ENCODE results near the gene CRYL1. TPM values are rescaled to one million over a fixed set of nuclear protein-coding genes. Genes with fewer than 3 reads are reported as not detected.

The CRYL1 gene
- total and polyA plus RNA-seq, 2 of the 8 experiments (the other 6 are each of a cell fraction or from before 2014, with no cell fraction given) = 1.9 to 6.4 TPM

DNA sequence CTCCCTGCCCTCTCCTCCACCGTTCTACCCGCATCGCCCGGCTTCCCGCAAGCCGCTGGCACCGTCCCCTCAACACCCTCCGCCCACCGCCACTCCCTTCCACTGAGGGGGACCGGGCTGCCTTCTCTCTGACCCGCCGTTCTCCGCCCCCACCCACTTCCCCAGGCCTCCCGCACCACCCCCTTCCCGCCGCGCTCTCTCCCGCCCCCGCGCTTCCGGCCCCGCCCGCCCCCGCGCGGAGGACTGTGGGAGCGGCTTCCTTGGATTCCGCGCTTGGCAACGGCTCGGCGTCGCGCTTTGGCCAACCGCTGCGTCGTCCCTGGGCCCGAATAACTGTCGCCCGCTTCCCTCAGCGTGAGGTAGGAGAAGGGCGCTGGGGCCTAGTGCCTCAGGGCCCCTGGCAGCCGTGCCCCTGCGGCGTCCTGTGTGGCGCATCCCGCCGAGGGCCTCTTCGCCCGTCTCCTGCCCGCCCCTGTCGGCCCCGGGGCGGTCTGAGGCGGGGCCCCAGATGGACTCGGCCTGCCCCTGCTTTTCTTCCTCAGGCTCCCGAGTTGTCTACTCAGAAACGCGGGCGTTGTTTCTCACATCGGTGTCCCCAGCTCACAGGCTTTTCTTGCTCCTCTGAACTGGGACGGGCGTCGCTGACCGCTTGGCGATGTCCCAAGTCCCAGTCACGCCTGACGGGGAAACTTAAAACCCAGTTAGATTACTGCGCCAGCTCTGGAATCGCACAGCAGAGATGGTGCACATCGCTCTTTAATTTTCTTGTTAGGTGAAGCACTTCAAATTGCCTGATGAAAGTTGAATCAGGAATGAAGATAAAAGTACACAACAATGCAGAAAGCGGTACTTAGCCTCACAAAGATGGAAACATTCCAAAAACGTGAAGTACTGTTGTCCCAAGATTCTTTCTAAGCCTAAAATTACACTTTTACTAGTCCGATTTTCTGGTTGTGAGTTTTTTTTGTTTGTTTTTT is 41.5 kb upstream of the CRYL1 start, which contains the start of gene IFT88:
Gene IFT88, plus strand, starts transcription at position 260 of the 977 bp plus-strand sequence. CDS start 7,229 bp downstream, outside the sequence.
- H3K14ac ChIP-seq (ENCODE audit: insufficient read length) = no peak within 1 kb of the TSS
- H2BK5ac ChIP-seq (ENCODE audit: low read depth, low read length) = peak within 1 kb of the TSS; percentile 78; the same call in 1 of the 2 replicates
- FAIRE-seq = no peak
- H3K27ac ChIP-seq (ENCODE audit: low read depth, low read length) = peak within 1 kb of the TSS; percentile 64; the same call in 1 of the 2 replicates
- H4K5ac ChIP-seq (ENCODE audit: insufficient read length, low read depth, low read length) = peak within 1 kb of the TSS; percentile 77
- peak within 1 kb of the TSS; percentile 68 to 96 (median 72) for H3K4me3 ChIP-seq (ENCODE audit: extremely low read depth in 1 of 4, insufficient read depth in 2 of 4, low read depth in 3 of 4, low read length in 4 of 4)
- CTCF ChIA-PET (ENCODE audit: partially characterized antibody) = interaction anchor here (0.6 kb wide), 1 partner anchor 369 kb away, joined by 3 read pairs; no protein-coding TSS in a partner anchor
- peak within 1 kb of the TSS; percentile 87 for H2AFZ ChIP-seq (ENCODE audit: low read length)
- H2AK5ac ChIP-seq (ENCODE audit: low read depth, low read length) = no peak within 1 kb of the TSS
- H3K9ac ChIP-seq (replicated peaks in 1 of 4; ENCODE audit: extremely low read depth in 1 of 4, low read depth in 3 of 4, low read length in 3 of 4) = peak within 1 kb of the TSS in 3 of 4 experiments; percentile 9 to 82 (median 44); a peak in 5 of 7 replicates
- H3K23me2 ChIP-seq (ENCODE audit: low read depth, low read length) = peaks cover 6% of the 10 kb centered on the region
- no peaks in the 10 kb centered on the region for H4K20me1 ChIP-seq (replicated peaks in 1 of 2; ENCODE audit: control insufficient read depth in 1 of 2, insufficient read depth in 2 of 2, low read length in 2 of 2)
- no peak within 1 kb of the TSS for H2BK120ac ChIP-seq (replicated peaks; ENCODE audit: low read depth, low read length)
- POLR2A ChIA-PET (ENCODE audit: partially characterized antibody) = no interaction called here
- no peak within 1 kb of the TSS for H2BK15ac ChIP-seq (ENCODE audit: low read length)
- no peak within 1 kb of the TSS for H3K23ac ChIP-seq (ENCODE audit: insufficient read length)
- no peak within 1 kb of the TSS for H2BK20ac ChIP-seq (ENCODE audit: low read length)
- peak within 1 kb of the TSS; percentile 72 for H4K91ac ChIP-seq (replicated peaks; ENCODE audit: insufficient read length, low read length)
- H3K27me3 ChIP-seq (replicated peaks in 1 of 4; ENCODE audit: control insufficient read depth in 3 of 4, extremely low read depth in 1 of 4, insufficient read depth in 3 of 4, low read length in 3 of 4) = no peaks in the 10 kb centered on the region; a peak in 1 of 7 replicates
- H3K56ac ChIP-seq (replicated peaks; ENCODE audit: insufficient read length, low read depth, low read length) = peak within 1 kb of the TSS; percentile 83
- DNase-seq (ENCODE audit: low read depth in 1 of 2, low spot score in 2 of 2) = peak; percentile 19 to 91
- H3K9me3 ChIP-seq (ENCODE audit: insufficient read depth in 2 of 2, low read depth in 1 of 2, low read length in 1 of 2) = no peaks in the 10 kb centered on the region
- peak within 1 kb of the TSS; percentile 48 for H3K18ac ChIP-seq (ENCODE audit: extremely low read depth, low read length)
- no peak within 1 kb of the TSS for H3K4ac ChIP-seq (replicated peaks; ENCODE audit: insufficient read length, low read depth, low read length)
- H3K79me1 ChIP-seq (ENCODE audit: low read depth, low read length) = no peaks in the 10 kb centered on the region
- H3K4me2 ChIP-seq (ENCODE audit: insufficient read depth in 1 of 2, low read depth in 2 of 2, low read length in 2 of 2) = peak within 1 kb of the TSS; percentile 94 to 97
- H2BK12ac ChIP-seq (ENCODE audit: low read depth, low read length) = no peak within 1 kb of the TSS
- WGBS, 2 experiments (ENCODE audit: extremely low coverage in 1 of 2, insufficient coverage in 1 of 2, insufficient read length in 1 of 2, insufficient replicate concordance in 2 of 2, low coverage in 1 of 2, low lambda C conversion rate in 2 of 2, missing lambda C conversion rate in 1 of 2) = 4% methylated on average over 33 of the region's 74 CpGs; no CpG with 5 or more reads in 1 of the 2 experiments
- H3K4me1 ChIP-seq (replicated peaks in 1 of 4; ENCODE audit: control insufficient read depth in 3 of 4, insufficient read depth in 4 of 4, low read length in 3 of 4) = no peaks in the 10 kb centered on the region; a peak in 1 of 7 replicates
- no peaks in the 10 kb centered on the region for H3K79me2 ChIP-seq (ENCODE audit: control insufficient read depth in 1 of 2, insufficient read depth in 2 of 2, low read length in 2 of 2)
- H3K36me3 ChIP-seq (ENCODE audit: control insufficient read depth in 2 of 4, insufficient read depth in 4 of 4, low read length in 3 of 4) = no peaks in the 10 kb centered on the region
- peak within 1 kb of the TSS; percentile 72 for H4K8ac ChIP-seq (ENCODE audit: extremely low read depth, insufficient read depth, low read length)
- peak; percentile 68 for TF ChIP-seq PHF8 (conservative IDR thresholded peaks at IDR 0.05; ENCODE audit: low read depth, low read length)
- peak; percentile 69 for TF ChIP-seq ASH2L (IDR thresholded peaks at IDR 0.05; ENCODE audit: low read length)
- TF ChIP-seq CREB1 (IDR thresholded peaks at IDR 0.05) = peak; percentile 31; the same call in 1 of the 2 replicates
- TF ChIP-seq RAD21 (IDR thresholded peaks at IDR 0.05 in 1 of 2, conservative IDR thresholded peaks at IDR 0.05 in 1 of 2; ENCODE audit: low read depth in 2 of 2, low read length in 2 of 2) = peak in 1 of 2 experiments; percentile 6; a peak in 1 of 4 replicates
- peak; percentile 66; the same call in 1 of the 2 replicates for TF ChIP-seq POLR2AphosphoS5 (IDR thresholded peaks at IDR 0.05; ENCODE audit: low read depth, low read length)
- no peak for TF ChIP-seq RXRA (IDR thresholded peaks at IDR 0.05; ENCODE audit: insufficient read depth, low read depth, low read length)
- no peak for TF ChIP-seq JUND (IDR thresholded peaks at IDR 0.05; ENCODE audit: low read length)
- TF ChIP-seq CHD2 (IDR thresholded peaks at IDR 0.05; ENCODE audit: low read length) = no peak
- peak in 1 of 2 experiments; percentile 63; a peak in 1 of 3 replicates for TF ChIP-seq POLR2A (IDR thresholded peaks at IDR 0.05; ENCODE audit: control extremely low read depth in 1 of 2, low read depth in 2 of 2, low read length in 2 of 2)
- peak; percentile 57 for TF ChIP-seq TAF1 (IDR thresholded peaks at IDR 0.05; ENCODE audit: low read depth, low read length)
- TF ChIP-seq TCF12 (IDR thresholded peaks at IDR 0.05; ENCODE audit: low read depth, low read length) = no peak
- TF ChIP-seq SIN3A (conservative IDR thresholded peaks at IDR 0.05 in 1 of 2, IDR thresholded peaks at IDR 0.05 in 1 of 2; ENCODE audit: low read depth in 1 of 2, low read length in 2 of 2) = peak; percentile 78 to 88; a peak in 2 of 4 replicates
